KMS-11 (cell line): ENCODE measurements around the gene SMARCA4.

Source experiments
- H2AFZ ChIP-seq: fragments of 200-600 bp; sonication (generic); 2 replicates; pipeline ENCODE4 v1.6.1; 2016; ENCODE audit warnings: antibody characterized with exemption, mixed run types, low read depth
- H3K27ac ChIP-seq: fragments of 200-600 bp; sonication (generic); 2 replicates; pipeline ENCODE4 v1.6.1; 2016; ENCODE audit warnings: mild to moderate bottlenecking, mixed run types
- H3K27me3 ChIP-seq: fragments of 200-600 bp; sonication (generic); 2 replicates; pipeline ENCODE4 v1.6.1; 2017; ENCODE audit warnings: mild to moderate bottlenecking, low read depth, mixed run types, moderate library complexity; ENCODE audit not compliant: insufficient read depth
- H3K36me3 ChIP-seq: fragments of 200-600 bp; sonication (generic); 2 replicates; pipeline ENCODE4 v1.6.1; 2017; ENCODE audit warnings: mild to moderate bottlenecking, mixed run types; ENCODE audit not compliant: insufficient read depth
- H3K4me1 ChIP-seq: fragments of 200-600 bp; sonication (generic); 2 replicates; pipeline ENCODE4 v1.6.1; 2016; ENCODE audit warnings: mild to moderate bottlenecking, low read depth, mixed run types; ENCODE audit not compliant: poor library complexity, severe bottlenecking
- H3K4me2 ChIP-seq: fragments of 200-600 bp; sonication (generic); 2 replicates; pipeline ENCODE4 v1.7.0; 2016; ENCODE audit warnings: mild to moderate bottlenecking, mixed run types
- H3K4me3 ChIP-seq: fragments of 200-600 bp; sonication (generic); IDR thresholded peaks from 2 replicates; pipeline ENCODE4 v1.6.1; 2017; ENCODE audit warnings: low read depth, low read length, mixed read lengths; ENCODE audit not compliant: insufficient read depth
- H3K79me2 ChIP-seq: fragments of 200-600 bp; sonication (generic); 2 replicates; pipeline ENCODE4 v1.6.1; 2016; ENCODE audit warnings: low read depth, mixed run types; ENCODE audit not compliant: insufficient read depth
- H3K9ac ChIP-seq: fragments of 200-600 bp; sonication (generic); 2 replicates; pipeline ENCODE4 v1.6.1; 2016; ENCODE audit warnings: mild to moderate bottlenecking, mixed run types
- H4K20me1 ChIP-seq: fragments of 200-600 bp; sonication (generic); 2 replicates; pipeline ENCODE4 v1.6.1; 2016; ENCODE audit warnings: mild to moderate bottlenecking, mixed run types; ENCODE audit not compliant: insufficient read depth
- CTCF ChIP-seq: fragments of 200-600 bp; sonication (generic); conservative IDR thresholded peaks from 2 replicates; pipeline ENCODE4 v1.6.1; 2017; ENCODE audit warnings: low read depth, mild to moderate bottlenecking, antibody characterized with exemption, low read length, moderate library complexity, mixed read lengths

The SMARCA4 gene

GRCh38 chr19:11016631-11017030, 55.8 kb downstream of the SMARCA4 start:
- Histone ChIP-seq H3K27ac (no peak overlapping the region), H3K36me3 (no peaks in the 10 kb centered on the region; the same call in 1 of the 2 replicates), H3K27me3 (no peaks in the 10 kb centered on the region), H3K4me1 (no peaks in the 10 kb centered on the region), H2AFZ (no peak overlapping the region), H3K9ac (no peak overlapping the region), H3K79me2 (no peaks in the 10 kb centered on the region), H3K4me2 (no peak overlapping the region), H4K20me1 (no peaks in the 10 kb centered on the region), H3K4me3 (no peak overlapping the region)
- no peak for TF ChIP-seq CTCF

DNA sequence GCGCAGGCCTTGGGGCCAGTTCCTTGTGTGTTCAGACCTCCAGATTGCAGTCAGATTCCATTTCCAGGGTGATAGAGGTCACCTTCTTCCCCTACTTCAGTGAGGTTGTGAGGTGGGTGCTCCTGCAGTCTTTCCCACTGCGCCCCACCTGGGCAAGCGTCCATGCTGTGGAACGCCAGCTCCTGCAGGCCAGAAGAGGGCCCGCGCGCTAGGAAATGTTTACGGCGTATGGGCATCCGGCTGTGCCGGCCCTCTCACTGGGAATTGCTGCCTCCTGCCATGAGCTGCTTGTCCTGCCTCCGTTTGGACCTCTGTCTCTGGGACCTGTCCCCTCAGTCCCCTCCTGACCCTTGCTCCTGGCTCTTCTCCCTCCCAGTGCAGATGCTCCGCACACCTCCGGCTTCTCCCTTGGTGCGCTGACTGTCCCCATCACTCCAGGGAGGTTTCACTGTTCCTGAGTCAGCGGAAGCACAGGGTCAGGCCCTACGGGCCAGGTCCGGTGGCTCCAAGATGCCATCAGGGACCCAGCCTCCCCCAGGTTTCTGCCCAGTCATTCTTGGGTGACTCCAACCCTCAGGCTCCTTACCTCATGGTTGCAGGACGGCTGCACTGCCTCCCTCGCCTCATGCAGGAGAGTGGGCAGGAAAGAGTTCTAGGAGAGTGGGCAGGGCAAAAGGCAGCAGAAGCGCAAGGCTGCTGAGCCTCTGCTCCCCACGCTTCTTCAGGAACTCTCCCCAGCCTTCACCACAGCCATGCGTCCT, 56.6 kb downstream of the SMARCA4 start:
- no peak for TF ChIP-seq CTCF
- H3K36me3 ChIP-seq = no peaks in the 10 kb centered on the region; the same call in 1 of the 2 replicates
- H4K20me1 ChIP-seq = no peaks in the 10 kb centered on the region
- no peaks in the 10 kb centered on the region for H3K79me2 ChIP-seq
- no peak overlapping the region for H3K9ac ChIP-seq
- no peaks in the 10 kb centered on the region for H3K4me1 ChIP-seq
- H3K27ac ChIP-seq = no peak overlapping the region
- no peak overlapping the region for H3K4me2 ChIP-seq
- H3K4me3 ChIP-seq = no peak overlapping the region
- H2AFZ ChIP-seq = no peak overlapping the region
- no peaks in the 10 kb centered on the region for H3K27me3 ChIP-seq

DNA sequence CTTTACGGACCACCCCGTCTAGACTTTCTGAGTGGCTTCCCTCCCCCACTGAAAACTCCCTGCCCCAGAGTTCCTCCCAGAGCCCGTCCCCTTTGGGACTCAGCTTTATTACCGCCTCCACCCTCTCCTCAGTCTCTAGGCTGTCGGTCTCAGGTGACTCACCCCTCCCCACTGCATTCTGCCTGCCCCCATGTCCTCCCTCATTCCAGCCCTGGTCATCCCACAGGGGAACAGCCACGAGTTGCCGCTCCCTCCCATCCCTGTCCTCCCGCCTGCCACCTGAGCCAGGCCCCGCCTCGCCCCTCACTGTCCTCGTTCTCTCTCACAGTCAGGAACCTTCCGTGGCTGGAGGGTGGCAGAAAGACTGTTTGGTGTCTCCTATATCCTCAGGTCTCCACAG, 57.3 kb downstream of the SMARCA4 start:
- H3K36me3 ChIP-seq = no peaks in the 10 kb centered on the region; the same call in 1 of the 2 replicates
- no peaks in the 10 kb centered on the region for H3K4me1 ChIP-seq
- H3K27me3 ChIP-seq = no peaks in the 10 kb centered on the region
- no peak overlapping the region for H3K4me3 ChIP-seq
- H3K4me2 ChIP-seq = no peak overlapping the region
- no peaks in the 10 kb centered on the region for H3K79me2 ChIP-seq
- H3K27ac ChIP-seq = no peak overlapping the region
- H3K9ac ChIP-seq = no peak overlapping the region
- TF ChIP-seq CTCF = no peak
- H2AFZ ChIP-seq = no peak overlapping the region
- no peaks in the 10 kb centered on the region for H4K20me1 ChIP-seq

DNA sequence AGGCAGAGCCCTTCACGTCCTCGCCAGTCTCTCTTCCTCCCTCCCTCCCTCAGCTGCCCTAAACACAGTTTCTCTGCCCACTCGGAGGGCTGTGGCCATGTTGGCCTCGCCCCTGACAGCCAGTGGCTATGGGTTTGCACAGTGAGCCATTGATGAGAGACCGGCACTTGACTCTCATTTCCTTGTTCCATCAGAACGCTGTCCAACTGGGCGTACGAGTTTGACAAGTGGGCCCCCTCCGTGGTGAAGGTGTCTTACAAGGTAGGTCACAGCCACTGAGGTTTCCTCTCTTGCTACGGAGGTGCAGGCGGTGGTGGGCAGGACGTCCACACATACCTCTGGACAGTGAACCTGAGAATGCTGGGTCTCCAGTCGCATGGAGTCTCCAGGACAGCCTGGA, 57.9 kb downstream of the SMARCA4 start:
- Histone ChIP-seq H4K20me1 (no peaks in the 10 kb centered on the region), H3K4me2 (no peak overlapping the region), H3K79me2 (no peaks in the 10 kb centered on the region), H3K27me3 (no peaks in the 10 kb centered on the region), H2AFZ (no peak overlapping the region), H3K9ac (no peak overlapping the region), H3K36me3 (no peaks in the 10 kb centered on the region; the same call in 1 of the 2 replicates), H3K4me1 (no peaks in the 10 kb centered on the region), H3K27ac (no peak overlapping the region), H3K4me3 (no peak overlapping the region)
- no peak for TF ChIP-seq CTCF
